Thyroid gland (tissue), 4 donors: ENCODE data around the gene TMPRSS13. TPM values are rescaled to one million over a fixed set of nuclear protein-coding genes. Genes with fewer than 3 reads are reported as not detected.

Experiments used
- DNase-seq, 2 donors: peaks; one replicate each; pipeline ENCODE4 v3.0.0-alpha.2; 2019
- H3K27ac ChIP-seq, 3 donors: fragments of 200-600 bp; sonication (generic); 1 replicate in 2 of 3; 2 replicates in 1 of 3; pipeline ENCODE4 v1.5.1; 2016 to 2019; ENCODE audit warnings: mild to moderate bottlenecking in 1 of 3, moderate library complexity in 1 of 3
- H3K27me3 ChIP-seq: fragments of 200-600 bp; sonication (generic); one replicate; pipeline ENCODE4 v1.5.1; 2019
- H3K36me3 ChIP-seq, 2 donors: fragments of 200-600 bp; sonication (generic); one replicate each; pipeline ENCODE4 v1.5.1; 2016 to 2019
- H3K4me1 ChIP-seq, 2 donors: fragments of 200-600 bp; sonication (generic); one replicate each; pipeline ENCODE4 v1.5.1; 2017 to 2019
- H3K4me3 ChIP-seq, 3 donors: fragments of 200-600 bp; sonication (generic); replicated peaks in 1 of 3; 1 replicate in 2 of 3; 2 replicates in 1 of 3; pipeline ENCODE4 v1.5.1; 2016; ENCODE audit warnings: mild to moderate bottlenecking in 1 of 3
- H3K9me3 ChIP-seq: fragments of 200-600 bp; sonication (generic); one replicate; pipeline ENCODE4 v1.5.1; 2017
- POLR2A ChIP-seq, 2 donors: fragments of 450-650 bp; IDR thresholded peaks; one replicate each; pipeline ENCODE4 v1.6.1; 2017; ENCODE audit warnings: antibody characterized with exemption in 2 of 2, mild to moderate bottlenecking in 2 of 2, moderate library complexity in 1 of 2
- WGBS, 2 donors: methylation state at CpG; one replicate each; pipeline ENCODE4 v1.1.5; 2017; 5-methylcytosine and 5-hydroxymethylcytosine counted together
- intact Hi-C: fragments of 100-400 bp; cut with DNase I; formaldehyde crosslinking; loops from one replicate; pipeline ENCODE4 v1.15.1; 2023
- total RNA-seq, 4 donors: library from RNA; depleted of rRNA; stranded (reverse); fragments of >200 nt; gene quantifications; one replicate each; pipeline ENCODE4 v1.2.3, GENCODE V29; 2016
- TF ChIP-seq, protein P1 (sequence below), 6 experiments: fragments of 200-600 bp in 3 of 6; fragments of 450-650 bp in 3 of 6; sonication (generic) in 3 of 6; IDR thresholded peaks; one replicate each; pipeline ENCODE4 v1.5.1; 2016 to 2019; ENCODE audit warnings: antibody characterized with exemption in 6 of 6, mild to moderate bottlenecking in 2 of 6, inconsistent platforms in 1 of 6, moderate library complexity in 1 of 6

Gene TMPRSS13
- total RNA-seq, 4 donors from 2014 or later, result 8.5 to 24.3 (median 13.0) TPM

DNA sequence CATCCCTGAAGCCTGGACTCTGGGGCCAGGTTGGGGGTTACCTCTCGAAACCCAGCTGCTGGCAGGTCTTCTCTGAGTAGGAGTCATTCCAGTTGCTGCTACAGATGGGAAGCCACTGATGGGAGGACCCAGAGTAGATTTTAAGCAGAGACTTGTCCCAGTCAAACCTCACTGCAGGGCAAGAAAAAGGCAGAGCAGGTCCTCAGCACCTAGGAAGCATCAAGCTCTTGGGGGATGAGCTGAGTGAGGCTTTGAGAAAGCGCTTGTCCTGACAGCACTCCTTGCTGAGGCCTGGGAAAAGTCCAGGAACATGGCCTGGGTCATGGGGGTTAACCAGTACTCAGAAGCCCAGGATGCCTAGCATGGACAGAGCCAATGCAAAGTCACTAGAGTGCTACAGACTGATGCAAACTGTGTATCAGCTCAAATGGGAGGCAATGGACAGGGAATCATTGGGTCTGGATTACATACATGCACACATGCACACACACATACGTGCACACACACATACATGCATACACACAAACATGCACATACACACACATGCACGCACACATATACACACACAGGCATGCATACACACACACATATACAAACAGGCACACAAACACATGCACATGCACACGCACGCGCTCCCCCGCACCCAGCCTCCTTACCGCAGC is 15.3 kb downstream of the TMPRSS13 start:
- Histone ChIP-seq H3K4me1 (peaks cover 0 to 3% of the 10 kb centered on the region in 2 donors), H3K27me3 (no peaks in the 10 kb centered on the region), H3K4me3 (no peak overlapping the region), H3K36me3 (no peaks in the 10 kb centered on the region), H3K9me3 (no peaks in the 10 kb centered on the region), H3K27ac (no peak overlapping the region)
- no peak for TF ChIP-seq POLR2A (IDR thresholded peaks at IDR 0.05)
- TF ChIP-seq, protein P1, sequence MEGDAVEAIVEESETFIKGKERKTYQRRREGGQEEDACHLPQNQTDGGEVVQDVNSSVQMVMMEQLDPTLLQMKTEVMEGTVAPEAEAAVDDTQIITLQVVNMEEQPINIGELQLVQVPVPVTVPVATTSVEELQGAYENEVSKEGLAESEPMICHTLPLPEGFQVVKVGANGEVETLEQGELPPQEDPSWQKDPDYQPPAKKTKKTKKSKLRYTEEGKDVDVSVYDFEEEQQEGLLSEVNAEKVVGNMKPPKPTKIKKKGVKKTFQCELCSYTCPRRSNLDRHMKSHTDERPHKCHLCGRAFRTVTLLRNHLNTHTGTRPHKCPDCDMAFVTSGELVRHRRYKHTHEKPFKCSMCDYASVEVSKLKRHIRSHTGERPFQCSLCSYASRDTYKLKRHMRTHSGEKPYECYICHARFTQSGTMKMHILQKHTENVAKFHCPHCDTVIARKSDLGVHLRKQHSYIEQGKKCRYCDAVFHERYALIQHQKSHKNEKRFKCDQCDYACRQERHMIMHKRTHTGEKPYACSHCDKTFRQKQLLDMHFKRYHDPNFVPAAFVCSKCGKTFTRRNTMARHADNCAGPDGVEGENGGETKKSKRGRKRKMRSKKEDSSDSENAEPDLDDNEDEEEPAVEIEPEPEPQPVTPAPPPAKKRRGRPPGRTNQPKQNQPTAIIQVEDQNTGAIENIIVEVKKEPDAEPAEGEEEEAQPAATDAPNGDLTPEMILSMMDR (IDR thresholded peaks at IDR 0.05), result no peak
- WGBS, 2 donors, result 96 to 99% methylated on average over 8 to 9 of the region's 9 CpGs
- intact Hi-C loops, result no loop called here
- DNase-seq, result no peak

DNA sequence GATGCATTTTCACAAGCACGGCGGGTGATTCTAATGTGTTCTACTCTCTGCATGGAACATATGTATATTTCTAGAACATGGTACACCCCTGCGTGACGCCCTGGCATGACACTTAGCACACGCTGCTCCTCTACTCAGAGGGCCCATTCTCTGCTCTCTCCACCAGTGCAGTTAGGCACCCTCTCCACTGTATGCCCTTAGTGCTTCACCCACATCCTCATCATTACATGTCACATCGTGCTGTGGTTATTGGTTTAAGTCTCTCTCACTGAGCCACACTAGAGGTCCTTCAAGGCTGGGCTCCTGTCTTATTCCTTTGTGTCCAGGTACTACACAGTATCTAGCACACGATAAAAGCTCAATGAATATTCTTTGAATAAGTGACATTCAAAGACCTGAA is 16.7 kb downstream of the TMPRSS13 start:
- H3K36me3 ChIP-seq, result no peaks in the 10 kb centered on the region
- TF ChIP-seq POLR2A (IDR thresholded peaks at IDR 0.05), result no peak
- TF ChIP-seq, protein P1 (IDR thresholded peaks at IDR 0.05), result no peak
- no peak overlapping the region for H3K27ac ChIP-seq
- DNase-seq, result no peak
- 98% methylated on average over 7 of the region's 7 CpGs for WGBS, 2 donors
- intact Hi-C loops, result no loop called here
- H3K4me1 ChIP-seq, result no peaks in the 10 kb centered on the region
- H3K9me3 ChIP-seq, result no peaks in the 10 kb centered on the region
- no peaks in the 10 kb centered on the region for H3K27me3 ChIP-seq
- no peak overlapping the region for H3K4me3 ChIP-seq

DNA sequence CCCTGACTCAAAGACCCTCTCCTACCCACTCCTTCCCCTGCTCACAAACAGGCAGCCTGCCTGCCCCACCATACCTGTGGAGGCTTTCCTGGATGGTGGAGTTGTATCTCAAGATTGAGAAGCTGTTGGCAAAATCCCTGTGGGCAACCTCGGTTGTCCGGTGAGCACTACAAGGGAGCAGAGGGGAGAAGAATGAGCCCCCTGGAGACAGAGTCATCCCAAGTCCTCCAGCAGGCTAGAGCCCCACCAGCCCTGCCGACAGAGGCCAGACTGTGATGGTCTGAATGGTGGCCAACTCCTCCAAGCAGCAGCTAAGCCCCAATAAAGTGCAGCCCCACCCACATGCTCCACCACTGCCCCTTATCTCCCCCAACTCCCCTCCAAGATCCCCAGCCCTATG is 17.5 kb downstream of the TMPRSS13 start:
- DNase-seq, result no peak
- H3K27me3 ChIP-seq, result no peaks in the 10 kb centered on the region
- H3K9me3 ChIP-seq, result no peaks in the 10 kb centered on the region
- no peak overlapping the region for H3K27ac ChIP-seq
- 94 to 100% methylated on average over 2 of the region's 3 CpGs for WGBS, 2 donors
- no peaks in the 10 kb centered on the region for H3K4me1 ChIP-seq
- TF ChIP-seq POLR2A (IDR thresholded peaks at IDR 0.05), result no peak
- TF ChIP-seq, protein P1 (IDR thresholded peaks at IDR 0.05), result no peak
- H3K36me3 ChIP-seq, result no peaks in the 10 kb centered on the region
- intact Hi-C loops, result no loop called here
- H3K4me3 ChIP-seq, result no peak overlapping the region

DNA sequence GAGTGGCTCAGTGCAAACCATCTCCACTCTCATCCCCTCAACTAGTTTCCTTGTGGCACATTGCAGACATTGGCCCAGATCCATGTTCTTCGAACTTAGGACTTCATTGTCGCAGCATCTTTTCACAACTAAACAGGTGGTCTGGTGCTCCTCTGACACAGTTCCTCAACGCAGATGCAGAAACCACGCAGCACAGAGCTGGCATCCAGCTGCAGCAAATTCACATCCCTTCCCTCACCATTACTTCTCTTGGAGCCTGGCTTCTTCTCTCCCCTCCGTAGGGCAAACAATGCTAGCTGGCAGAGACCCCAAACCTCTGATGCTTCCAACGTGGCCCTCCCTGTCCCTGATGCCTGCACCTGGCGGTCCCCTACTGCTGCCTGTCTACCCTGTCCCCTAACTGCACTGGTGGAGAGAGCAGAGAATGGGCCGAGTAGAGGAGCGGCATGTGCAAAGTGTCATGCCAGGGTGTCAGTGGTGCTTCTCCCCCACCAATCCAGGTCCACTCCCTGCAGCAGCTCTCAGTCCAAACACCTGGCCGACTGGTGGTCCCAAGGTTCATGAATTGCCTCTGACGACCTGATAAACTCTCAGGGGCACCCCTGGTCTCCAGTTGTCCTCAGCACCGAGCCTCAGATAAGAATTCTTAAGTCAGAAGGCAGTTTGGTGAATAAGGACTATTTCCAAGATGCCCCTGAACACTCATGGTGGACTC is 18.1 kb downstream of the TMPRSS13 start:
- DNase-seq, result no peak
- Histone ChIP-seq H3K36me3 (no peaks in the 10 kb centered on the region), H3K4me3 (no peak overlapping the region), H3K27me3 (no peaks in the 10 kb centered on the region), H3K27ac (no peak overlapping the region), H3K9me3 (no peaks in the 10 kb centered on the region), H3K4me1 (no peaks in the 10 kb centered on the region)
- TF ChIP-seq POLR2A (IDR thresholded peaks at IDR 0.05), result no peak
- TF ChIP-seq, protein P1 (IDR thresholded peaks at IDR 0.05), result no peak
- intact Hi-C loops, result no loop called here
- 74 to 93% methylated on average over 7 to 11 of the region's 12 CpGs for WGBS, 2 donors

DNA sequence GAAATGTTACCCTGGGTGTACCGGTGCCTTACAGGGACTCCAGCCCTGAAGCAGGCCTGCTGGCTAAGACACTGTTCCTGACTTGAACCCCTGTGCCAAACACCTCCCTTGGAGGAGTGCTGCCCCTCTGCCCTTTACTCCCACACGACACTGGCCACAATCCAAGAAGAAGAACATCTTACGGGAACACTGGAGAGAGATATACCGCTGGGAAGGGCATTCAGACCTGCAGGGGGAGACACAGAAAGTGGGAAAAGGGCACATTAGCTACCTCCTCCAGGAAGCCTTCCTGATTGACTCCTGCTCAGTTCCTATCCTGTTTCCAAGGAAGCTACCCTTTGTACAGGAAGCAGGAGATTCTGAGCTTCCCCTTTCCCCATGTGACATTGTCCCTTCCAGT is 18.7 kb downstream of the TMPRSS13 start:
- no peak overlapping the region for H3K27ac ChIP-seq
- WGBS, 2 donors, result 74 to 89% methylated on average over 4 of the region's 4 CpGs
- H3K9me3 ChIP-seq, result no peaks in the 10 kb centered on the region
- DNase-seq, result no peak
- H3K36me3 ChIP-seq, result no peaks in the 10 kb centered on the region
- TF ChIP-seq, protein P1 (IDR thresholded peaks at IDR 0.05), result no peak
- TF ChIP-seq POLR2A (IDR thresholded peaks at IDR 0.05), result no peak
- no peak overlapping the region for H3K4me3 ChIP-seq
- no peaks in the 10 kb centered on the region for H3K4me1 ChIP-seq
- intact Hi-C loops, result no loop called here
- H3K27me3 ChIP-seq, result no peaks in the 10 kb centered on the region
